SK-N-SH (cell line): ENCODE data around the gene RAPGEF6. TPM values are rescaled to one million over a fixed set of nuclear protein-coding genes. Genes with fewer than 3 reads are reported as not detected.

Experiments
- CTCF ChIA-PET: fragments of 300-600, 350-600 bp; formaldehyde crosslinking; extraction: SDS; loops from one replicate; lab custom pipeline; 2021; lab: Yijun Ruan, JAX
- POLR2A ChIA-PET: fragments of 350-600 bp; sonication (Branson Sonifier 250); formaldehyde crosslinking; extraction: SDS; loops from one replicate; lab custom pipeline; 2020; ENCODE audit warnings: antibody characterized with exemption, inconsistent platforms; lab: Yijun Ruan, JAX
- DNase-seq: peaks from one replicate; pipeline ENCODE4 v3.0.0; 2012
- H2AFZ ChIP-seq: fragments of 200-600 bp; sonication (generic); 2 replicates; pipeline ENCODE4 v1.8.1; 2016; ENCODE audit warnings: antibody characterized with exemption, mild to moderate bottlenecking, low read depth
- H3F3A ChIP-seq: fragments of 200-600 bp; sonication (generic); replicated peaks from 2 replicates; pipeline ENCODE3; 2016; ENCODE audit warnings: antibody characterized with exemption, mild to moderate bottlenecking; ENCODE audit not compliant: insufficient read depth
- H3K27ac ChIP-seq, 2 experiments: fragments of 200-500 bp in 1 of 2; fragments of 200-600 bp in 1 of 2; sonication (Bioruptor generic) in 1 of 2; sonication (generic), shearing (Covaris generic) in 1 of 2; 2 replicates each; pipeline versions ENCODE4 v1.5.1 to v1.6.1; 2014 to 2016; ENCODE audit warnings: low read depth in 2 of 2, inconsistent platforms in 1 of 2, low read length in 1 of 2, mild to moderate bottlenecking in 1 of 2, mixed read lengths in 1 of 2
- H3K27me3 ChIP-seq: fragments of 200-600 bp; sonication (generic), shearing (Covaris generic); 2 replicates; pipeline ENCODE4 v1.6.1; 2016; ENCODE audit warnings: mixed run types; ENCODE audit not compliant: insufficient read depth
- H3K36me3 ChIP-seq, 2 experiments: fragments of 200-500 bp in 1 of 2; fragments of 200-600 bp in 1 of 2; sonication (Bioruptor generic) in 1 of 2; sonication (generic) in 1 of 2; replicated peaks in 1 of 2; 2 replicates each; pipeline versions ENCODE3 to v1.5.1; 2014 to 2016; ENCODE audit warnings: low read length in 1 of 2, mild to moderate bottlenecking in 1 of 2; ENCODE audit not compliant: insufficient read depth in 2 of 2, control insufficient read depth in 1 of 2
- H3K4me1 ChIP-seq, 2 experiments: fragments of 200-500 bp in 1 of 2; fragments of 200-600 bp in 1 of 2; sonication (Bioruptor generic) in 1 of 2; sonication (generic), shearing (Covaris generic) in 1 of 2; 2 replicates each; pipeline versions ENCODE4 v1.5.1 to v1.6.1; 2014 to 2016; ENCODE audit warnings: low read depth in 1 of 2, low read length in 1 of 2, mixed run types in 1 of 2; ENCODE audit not compliant: insufficient read depth in 2 of 2, control insufficient read depth in 1 of 2
- H3K4me2 ChIP-seq: fragments of 200-600 bp; sonication (generic), shearing (Covaris generic); 2 replicates; pipeline ENCODE4 v1.6.1; 2017; ENCODE audit warnings: mixed run types
- H3K4me3 ChIP-seq, 2 experiments: fragments of 200-500 bp in 1 of 2; fragments of 200-600 bp in 1 of 2; sonication (Bioruptor generic) in 1 of 2; sonication (generic), shearing (Covaris generic) in 1 of 2; 2 replicates each; pipeline versions ENCODE4 v1.5.1 to v1.8.1; 2014 to 2016; ENCODE audit warnings: low read depth in 2 of 2, inconsistent platforms in 1 of 2, low read length in 1 of 2, mild to moderate bottlenecking in 1 of 2, mixed read lengths in 1 of 2, moderate library complexity in 1 of 2
- H3K79me2 ChIP-seq: fragments of 200-600 bp; sonication (generic); 2 replicates; pipeline ENCODE4 v1.8.1; 2017; ENCODE audit warnings: mild to moderate bottlenecking; ENCODE audit not compliant: insufficient read depth
- H3K9ac ChIP-seq: fragments of 200-600 bp; sonication (generic); 2 replicates; pipeline ENCODE4 v1.6.1; 2017; ENCODE audit warnings: mixed run types
- H3K9me2 ChIP-seq: fragments of 200-600 bp; sonication (generic); 2 replicates; pipeline ENCODE4 v1.6.1; 2017; ENCODE audit warnings: mixed run types
- H3K9me3 ChIP-seq: fragments of 200-600 bp; sonication (generic); 2 replicates; pipeline ENCODE4 v1.6.1; 2017; ENCODE audit warnings: mixed run types, mild to moderate bottlenecking, moderate library complexity
- H4K20me1 ChIP-seq: fragments of 200-600 bp; sonication (generic); 2 replicates; pipeline ENCODE4 v1.6.1; 2017; ENCODE audit warnings: mild to moderate bottlenecking, mixed run types; ENCODE audit not compliant: insufficient read depth
- CHD2 ChIP-seq: fragments of 150-350 bp; IDR thresholded peaks from 2 replicates; pipeline ENCODE4 v1.6.1; 2018; ENCODE audit warnings: low read length; ENCODE audit not compliant: partially characterized antibody
- EP300 ChIP-seq, 2 experiments: IDR thresholded peaks; 2 replicates each; pipeline versions ENCODE4 v1.4.0 to v1.6.1; 2012; ENCODE audit warnings: borderline replicate concordance in 1 of 2, low read depth in 1 of 2, low read length in 1 of 2
- FOSL2 ChIP-seq: IDR thresholded peaks from 2 replicates; pipeline ENCODE4 v1.4.0; 2012; ENCODE audit warnings: low read depth, mild to moderate bottlenecking, moderate library complexity, borderline replicate concordance
- FOXM1 ChIP-seq: IDR thresholded peaks from 2 replicates; pipeline ENCODE4 v1.4.0; 2012; ENCODE audit warnings: low read depth, mild to moderate bottlenecking
- GATA2 ChIP-seq: sonication (generic); formaldehyde crosslinking; IDR thresholded peaks from 2 replicates; pipeline ENCODE4 v1.5.0; 2020; ENCODE audit warnings: mild to moderate bottlenecking, missing genetic modification reagents
- JUND ChIP-seq: IDR thresholded peaks from 2 replicates; pipeline ENCODE4 v1.4.0; 2012
- MAX ChIP-seq: IDR thresholded peaks from 2 replicates; pipeline ENCODE4 v1.4.0; 2012; ENCODE audit warnings: low read depth
- MXI1 ChIP-seq: IDR thresholded peaks from 2 replicates; pipeline ENCODE4 v1.6.1; 2012; ENCODE audit warnings: mild to moderate bottlenecking, low read depth, low read length, improper control_type of control experiment
- NRF1 ChIP-seq: IDR thresholded peaks from 2 replicates; pipeline ENCODE4 v1.6.1; 2012; ENCODE audit warnings: low read depth, mild to moderate bottlenecking, low read length
- PBX3 ChIP-seq: IDR thresholded peaks from 2 replicates; pipeline ENCODE4; 2012
- POLR2AphosphoS5 ChIP-seq: IDR thresholded peaks from 2 replicates; pipeline ENCODE4 v1.6.1; 2012; ENCODE audit warnings: low read depth, low read length
- RCOR1 ChIP-seq: fragments of 150-350 bp; IDR thresholded peaks from 2 replicates; pipeline ENCODE4 v1.6.1; 2017; ENCODE audit warnings: antibody characterized with exemption, low read length
- TCF12 ChIP-seq: IDR thresholded peaks from 2 replicates; pipeline ENCODE4 v1.4.0; 2012
- TEAD4 ChIP-seq: IDR thresholded peaks from 2 replicates; pipeline ENCODE4 v1.4.0; 2012; ENCODE audit warnings: mild to moderate bottlenecking, borderline replicate concordance; ENCODE audit not compliant: insufficient read depth
- USF2 ChIP-seq: fragments of 150-350 bp; IDR thresholded peaks from 2 replicates; pipeline ENCODE4 v1.6.1; 2017; ENCODE audit warnings: antibody characterized with exemption, low read length, low read depth, borderline replicate concordance
- WGBS: methylation state at CpG from one replicate; pipeline ENCODE4 v1.1.6; 2017; ENCODE audit warnings: low lambda C conversion rate; 5-methylcytosine and 5-hydroxymethylcytosine counted together
- polyA plus RNA-seq, 3 experiments: library from polyadenylated mRNA; depleted of rRNA; stranded (reverse); fragments of >200 nt; gene quantifications; 2 replicates each; pipeline ENCODE4 v1.2.3, GENCODE V29; 2012

RAPGEF6 gene
- polyA plus RNA-seq, 1 of the 3 experiments (the other 2 are of a cell fraction): 2.9 TPM

- H3K4me2 ChIP-seq: peak overlapping the region; percentile 40; the same call in 1 of the 2 replicates
- WGBS: 16% methylated on average over 1 of the region's 1 CpG
- no peak overlapping the region for H3K4me3 ChIP-seq
- peaks cover 25% of the 10 kb centered on the region for H3F3A ChIP-seq
- H3K27me3 ChIP-seq: no peaks in the 10 kb centered on the region
- peaks cover 23 to 37% of the 10 kb centered on the region in 2 experiments for H3K36me3 ChIP-seq
- no peak overlapping the region for H2AFZ ChIP-seq
- H4K20me1 ChIP-seq: no peaks in the 10 kb centered on the region
- peaks cover 0 to 12% of the 10 kb centered on the region in 2 experiments; a peak in 2 of 4 replicates for H3K4me1 ChIP-seq
- H3K9me3 ChIP-seq: no peaks in the 10 kb centered on the region
- H3K27ac ChIP-seq: peak overlapping the region in 1 of 2 experiments; percentile 75; a peak in 2 of 4 replicates
- ChIA-PET POLR2A (no interaction called here), CTCF (interaction anchor here (1.5 kb wide), 1 partner anchor 19 kb away, joined by 4 read pairs; no protein-coding TSS in a partner anchor)
- TF ChIP-seq USF2: no peak
- peak; percentile 61 for TF ChIP-seq PBX3
- peak; percentile 48 for TF ChIP-seq TCF12
- no peaks in the 10 kb centered on the region for H3K9me2 ChIP-seq
- no peak for DNase-seq
- no peaks in the 10 kb centered on the region for H3K79me2 ChIP-seq
- peak overlapping the region; percentile 0; the same call in 1 of the 2 replicates for H3K9ac ChIP-seq
These were observed 129.7 kb downstream of the RAPGEF6 start for GRCh38 chr5:131505237-131505908.

- Histone ChIP-seq H3K9me3 (no peaks in the 10 kb centered on the region), H3K27ac (no peak overlapping the region), H3K36me3 (peaks cover 25 to 33% of the 10 kb centered on the region in 2 experiments), H2AFZ (no peak overlapping the region), H3F3A (no peaks in the 10 kb centered on the region), H3K4me2 (no peak overlapping the region), H3K4me1 (no peaks in the 10 kb centered on the region), H3K9me2 (no peaks in the 10 kb centered on the region), H3K27me3 (no peaks in the 10 kb centered on the region), H4K20me1 (no peaks in the 10 kb centered on the region)
- no peak for DNase-seq
- POLR2A ChIA-PET: no interaction called here
- 100% methylated on average over 1 of the region's 1 CpG for WGBS
- TF ChIP-seq FOSL2: no peak
- TF ChIP-seq POLR2AphosphoS5: no peak
- TF ChIP-seq, all 33 proteins: peak for 0
- Histone ChIP-seq H3K79me2 (no peaks in the 10 kb centered on the region), H3K9ac (no peak overlapping the region), H3K4me3 (no peak overlapping the region)
- CTCF ChIA-PET: interaction anchor here (0.9 kb wide), 1 partner anchor 11 kb away, joined by 4 read pairs; no protein-coding TSS in a partner anchor
These were observed 138.7 kb downstream of the RAPGEF6 start for GRCh38 chr5:131496400-131496713.

GRCh38 chr5:131495536-131496399, 139.3 kb downstream of the RAPGEF6 start:
- H3K36me3 ChIP-seq: peaks cover 25 to 33% of the 10 kb centered on the region in 2 experiments
- H3F3A ChIP-seq: no peaks in the 10 kb centered on the region
- ChIA-PET CTCF (interaction anchor here (0.9 kb wide), 1 partner anchor 10 kb away, joined by 4 read pairs; no protein-coding TSS in a partner anchor), POLR2A (no interaction called here)
- H3K27ac ChIP-seq: no peak overlapping the region
- H3K9me3 ChIP-seq: no peaks in the 10 kb centered on the region
- no peak overlapping the region for H3K4me2 ChIP-seq
- no peaks in the 10 kb centered on the region for H4K20me1 ChIP-seq
- H3K4me3 ChIP-seq: no peak overlapping the region
- DNase-seq: no peak
- no peaks in the 10 kb centered on the region for H3K9me2 ChIP-seq
- H3K27me3 ChIP-seq: no peaks in the 10 kb centered on the region
- no peaks in the 10 kb centered on the region for H3K79me2 ChIP-seq
- no peaks in the 10 kb centered on the region for H3K4me1 ChIP-seq
- H2AFZ ChIP-seq: no peak overlapping the region
- WGBS: 83% methylated on average over 8 of the region's 8 CpGs
- no peak overlapping the region for H3K9ac ChIP-seq
- TF ChIP-seq EP300 (IDR thresholded peaks at IDR 0.05; ENCODE audit: borderline replicate concordance in 1 of 2, low read depth in 1 of 2, low read length in 1 of 2): no peak
- TF ChIP-seq USF2: no peak
- TF ChIP-seq NRF1: no peak
- no peak for TF ChIP-seq JUND
- TF ChIP-seq MAX: no peak
- TF ChIP-seq FOXM1: no peak
- no peak for TF ChIP-seq TEAD4
- no peak for TF ChIP-seq MXI1
- no peak for TF ChIP-seq CHD2
- no peak for TF ChIP-seq RCOR1
- TF ChIP-seq PBX3: no peak
- TF ChIP-seq GATA2 (CRISPR knock-in tag): no peak
